Lung (tissue), 16 donors: ENCODE data around the gene EHD3. TPM values are rescaled to one million over a fixed set of nuclear protein-coding genes. Genes with fewer than 3 reads are reported as not detected.

ENCODE experiments used
- ATAC-seq: fragments of 200-7000 bp; cut with Tn5 transposase; one replicate; pipeline ENCODE4 v1.9.1; 2020; ENCODE audit warnings: moderate number of reproducible peaks; ENCODE audit not compliant: insufficient read depth, low FRiP score
- DNase-seq, 3 donors: peaks; one replicate each; pipeline ENCODE4 v3.0.0-alpha.2; 2013 to 2017
- H3K27ac ChIP-seq, 2 donors: one replicate each; pipeline ENCODE4 v1.5.1; 2013; ENCODE audit warnings: mild to moderate bottlenecking in 2 of 2, moderate library complexity in 2 of 2, control low read depth in 1 of 2, inconsistent platforms in 1 of 2, low read depth in 1 of 2, low read length in 1 of 2
- H3K27me3 ChIP-seq, 3 donors: one replicate each; pipeline ENCODE4 v1.5.1; 2013; ENCODE audit warnings: low read length in 2 of 3; ENCODE audit not compliant: control insufficient read depth in 3 of 3, insufficient read depth in 3 of 3
- H3K36me3 ChIP-seq, 4 donors: one replicate each; pipeline ENCODE4 v1.5.1; 2013; ENCODE audit warnings: low read length in 4 of 4, mild to moderate bottlenecking in 1 of 4, moderate library complexity in 1 of 4; ENCODE audit not compliant: control insufficient read depth in 4 of 4, insufficient read depth in 4 of 4
- H3K4me1 ChIP-seq, 5 donors: one replicate each; pipeline ENCODE4 v1.5.1; 2013; ENCODE audit warnings: low read length in 5 of 5, mild to moderate bottlenecking in 2 of 5, moderate library complexity in 1 of 5; ENCODE audit not compliant: control insufficient read depth in 5 of 5, insufficient read depth in 5 of 5
- H3K4me3 ChIP-seq: one replicate; pipeline ENCODE4 v1.5.1; 2013; ENCODE audit warnings: mild to moderate bottlenecking, control low read depth, moderate library complexity
- H3K9ac ChIP-seq, 2 donors: one replicate each; pipeline ENCODE4 v1.5.1; 2013; ENCODE audit warnings: low read length in 2 of 2, control low read depth in 1 of 2; ENCODE audit not compliant: insufficient read depth in 1 of 2
- H3K9me3 ChIP-seq, 4 donors: one replicate each; pipeline ENCODE4 v1.5.1; 2013; ENCODE audit warnings: low read length in 3 of 4, mild to moderate bottlenecking in 1 of 4, moderate library complexity in 1 of 4; ENCODE audit not compliant: control insufficient read depth in 4 of 4, insufficient read depth in 3 of 4
- WGBS, 2 donors: extraction: QIAGEN DNeasy Blood & Tissue Kit; methylation state at CpG; one replicate each; pipeline ENCODE4 v1.1.7; 2013; 5-methylcytosine and 5-hydroxymethylcytosine counted together
- long read RNA-seq, 5 donors: transcript quantifications; one replicate each; lab custom pipeline, GENCODE V29; 2026
- polyA plus RNA-seq, 2 donors: library from polyadenylated mRNA; stranded (reverse); fragments of 200-250 nt; gene quantifications; one replicate each; pipeline ENCODE4 v1.2.1, GENCODE V29; 2013
- total RNA-seq, 2 donors: library from RNA; depleted of rRNA in 1 of 2; stranded (reverse); fragments of >200 nt in 1 of 2; gene quantifications; one replicate each; pipeline ENCODE4 v1.2.1, GENCODE V29; 2014 to 2021
- TF ChIP-seq, protein P1 (sequence below): IDR thresholded peaks from 2 replicates; pipeline ENCODE4 v1.5.1; 2012; ENCODE audit warnings: mild to moderate bottlenecking; ENCODE audit errors: control extremely low read depth, extremely low read depth
- donor health status: control.
- donor health status: control.
- donor health status: Bipolar disorder and iron deficiency.
- donor health status: healthy.
- donor health status: DM: yes; HTN: yes; CAD: no.

EHD3 gene
- total RNA-seq (1 to 10 TPM; 5.8 to 9.5 TPM), polyA plus RNA-seq (1 to 10 TPM; 1.5 to 4.3 TPM)
- long read RNA-seq, donor 1, full-length matches to known transcripts = 7 of 13 reads
- long read RNA-seq, donor 1, partial matches to known transcripts = 6 of 13 reads
- long read RNA-seq, donor 1, other reads (novel, unspliced or antisense) = 0 of 13 reads
- long read RNA-seq, donor 2, full-length matches to known transcripts = 3 of 3 reads
- long read RNA-seq, donor 2, partial matches to known transcripts = 0 of 3 reads
- long read RNA-seq, donor 2, other reads (novel, unspliced or antisense) = 0 of 3 reads
- long read RNA-seq, donor 3, full-length matches to known transcripts = 1 of 1 reads
- long read RNA-seq, donor 3, partial matches to known transcripts = 0 of 1 reads
- long read RNA-seq, donor 3, other reads (novel, unspliced or antisense) = 0 of 1 reads
- long read RNA-seq, donor 4, full-length matches to known transcripts = 1 of 1 reads
- long read RNA-seq, donor 4, partial matches to known transcripts = 0 of 1 reads
- long read RNA-seq, donor 4, other reads (novel, unspliced or antisense) = 0 of 1 reads
- long read RNA-seq, donor 5, full-length matches to known transcripts = 3 of 3 reads
- long read RNA-seq, donor 5, partial matches to known transcripts = 0 of 3 reads
- long read RNA-seq, donor 5, other reads (novel, unspliced or antisense) = 0 of 3 reads

DNA sequence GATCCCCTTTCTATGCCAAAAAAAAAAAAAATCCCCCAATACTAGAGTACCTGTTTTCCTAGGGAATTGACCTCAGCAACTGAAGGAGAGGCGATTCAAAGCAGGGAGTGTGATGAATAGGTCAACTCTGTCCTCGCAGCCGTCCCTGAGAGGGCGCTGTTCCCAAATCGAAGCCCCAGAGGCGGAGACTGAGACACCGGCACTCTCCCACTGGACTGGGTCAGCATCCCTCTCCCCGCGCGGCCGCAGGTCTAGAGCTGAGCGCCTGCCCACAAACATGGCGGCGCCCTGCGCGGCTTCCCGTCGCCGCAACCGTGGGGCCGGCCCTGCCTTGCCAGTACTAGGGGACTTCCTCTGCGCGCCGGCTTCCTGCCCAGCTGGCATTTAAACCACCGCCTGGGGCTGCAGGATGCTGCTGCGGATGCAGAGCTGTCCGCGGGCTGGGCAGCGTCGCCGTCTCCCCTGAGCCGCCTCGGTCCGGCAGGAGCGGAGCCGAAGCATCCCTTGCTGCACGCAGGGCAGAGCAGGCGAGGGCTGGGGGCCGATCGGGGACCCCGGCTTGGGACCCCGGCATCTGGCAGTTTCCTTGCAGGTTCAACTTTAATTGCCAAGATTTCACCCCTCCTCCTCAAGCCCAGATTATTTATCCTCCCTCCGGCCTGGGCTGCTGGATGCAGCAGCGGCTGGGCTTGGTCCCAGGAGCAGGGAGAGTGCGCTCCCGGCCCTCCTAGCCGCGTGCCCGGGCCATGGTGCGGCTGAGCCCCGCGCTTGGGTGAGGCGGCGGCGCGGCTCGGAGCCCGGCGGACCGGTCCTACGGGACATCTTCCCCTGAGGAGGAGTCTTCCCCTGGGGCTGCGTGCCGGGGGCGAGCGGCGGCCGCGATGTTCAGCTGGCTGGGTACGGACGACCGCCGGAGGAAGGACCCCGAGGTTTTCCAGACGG lies at the start of gene EHD3:
Gene EHD3, plus strand, starts transcription at position 412 of the 942 bp plus-strand sequence. Its CDS starts 470 bp downstream, at position 882.
- ATAC-seq (peak; percentile 92), DNase-seq (peak; percentile 92 to 94 (median 93))
- H3K27me3 ChIP-seq = no peaks in the 10 kb centered on the region
- peak within 1 kb of the TSS in 1 of 2 donors; percentile 37 for H3K9ac ChIP-seq
- 3% methylated on average over 71 to 74 of the region's 74 CpGs for WGBS, 2 donors
- TF ChIP-seq, protein P1, sequence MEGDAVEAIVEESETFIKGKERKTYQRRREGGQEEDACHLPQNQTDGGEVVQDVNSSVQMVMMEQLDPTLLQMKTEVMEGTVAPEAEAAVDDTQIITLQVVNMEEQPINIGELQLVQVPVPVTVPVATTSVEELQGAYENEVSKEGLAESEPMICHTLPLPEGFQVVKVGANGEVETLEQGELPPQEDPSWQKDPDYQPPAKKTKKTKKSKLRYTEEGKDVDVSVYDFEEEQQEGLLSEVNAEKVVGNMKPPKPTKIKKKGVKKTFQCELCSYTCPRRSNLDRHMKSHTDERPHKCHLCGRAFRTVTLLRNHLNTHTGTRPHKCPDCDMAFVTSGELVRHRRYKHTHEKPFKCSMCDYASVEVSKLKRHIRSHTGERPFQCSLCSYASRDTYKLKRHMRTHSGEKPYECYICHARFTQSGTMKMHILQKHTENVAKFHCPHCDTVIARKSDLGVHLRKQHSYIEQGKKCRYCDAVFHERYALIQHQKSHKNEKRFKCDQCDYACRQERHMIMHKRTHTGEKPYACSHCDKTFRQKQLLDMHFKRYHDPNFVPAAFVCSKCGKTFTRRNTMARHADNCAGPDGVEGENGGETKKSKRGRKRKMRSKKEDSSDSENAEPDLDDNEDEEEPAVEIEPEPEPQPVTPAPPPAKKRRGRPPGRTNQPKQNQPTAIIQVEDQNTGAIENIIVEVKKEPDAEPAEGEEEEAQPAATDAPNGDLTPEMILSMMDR = peak; percentile 13
- peaks cover 3 to 32% (median 8%) of the 10 kb centered on the region in 5 donors for H3K4me1 ChIP-seq
- H3K9me3 ChIP-seq = no peaks in the 10 kb centered on the region
- peak within 1 kb of the TSS; percentile 66 to 78 for H3K27ac ChIP-seq
- peak within 1 kb of the TSS; percentile 56 for H3K4me3 ChIP-seq
- no peaks in the 10 kb centered on the region for H3K36me3 ChIP-seq

DNA sequence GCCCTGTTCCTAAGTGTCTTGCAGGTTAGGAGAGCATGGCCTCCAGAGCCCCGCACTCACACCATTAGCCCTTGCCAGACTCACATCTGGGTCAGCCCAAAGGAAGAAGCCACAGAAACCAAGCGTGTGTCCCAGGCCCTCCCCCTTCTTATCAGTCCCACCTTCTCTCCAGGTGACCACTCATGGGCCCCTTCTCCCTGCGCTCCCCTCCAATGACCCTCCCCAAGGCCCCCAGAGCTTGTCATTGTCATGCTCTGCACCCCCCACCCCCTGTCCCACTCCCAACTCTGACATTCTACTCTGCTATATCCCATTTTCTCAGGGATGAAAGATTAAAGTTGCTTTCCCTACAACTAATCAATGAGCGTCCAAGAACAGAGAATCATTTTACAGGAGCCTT lies 46.8 kb upstream of the EHD3 start:
- H3K36me3 ChIP-seq = no peaks in the 10 kb centered on the region
- ATAC-seq (no peak), DNase-seq (no peak)
- no peak overlapping the region for H3K4me3 ChIP-seq
- no peaks in the 10 kb centered on the region for H3K9me3 ChIP-seq
- 88 to 93% methylated on average over 3 to 4 of the region's 4 CpGs for WGBS, 2 donors
- H3K9ac ChIP-seq = no peak overlapping the region
- no peak overlapping the region for H3K27ac ChIP-seq
- H3K27me3 ChIP-seq = peaks cover 0 to 7% (median 5%) of the 10 kb centered on the region in 3 donors
- TF ChIP-seq, protein P1 = no peak
- no peaks in the 10 kb centered on the region for H3K4me1 ChIP-seq

DNA sequence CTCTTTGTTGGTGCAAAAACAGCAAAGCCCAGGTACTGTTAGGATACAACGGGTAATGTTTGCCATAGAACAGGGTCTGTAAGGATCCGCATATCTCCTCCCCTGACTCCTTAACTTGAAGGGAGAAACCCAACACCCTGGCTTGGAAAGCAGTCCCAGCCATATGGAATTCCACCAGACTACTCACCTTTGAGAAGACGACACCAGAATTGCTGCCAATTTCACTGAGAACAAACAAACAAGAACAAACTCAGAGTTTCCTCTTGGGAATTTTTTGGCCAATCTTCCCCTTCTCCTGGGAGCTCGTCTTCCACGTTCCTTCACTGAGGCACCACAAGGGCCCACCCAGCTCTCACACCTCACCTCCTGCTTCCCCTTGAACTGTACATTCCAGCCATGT lies 45.8 kb upstream of the EHD3 start:
- TF ChIP-seq, protein P1 = no peak
- ATAC-seq = no peak
- Histone ChIP-seq H3K4me3 (no peak overlapping the region), H3K27ac (no peak overlapping the region), H3K9ac (no peak overlapping the region), H3K4me1 (no peaks in the 10 kb centered on the region), H3K27me3 (peaks cover 0 to 7% (median 5%) of the 10 kb centered on the region in 3 donors), H3K9me3 (no peaks in the 10 kb centered on the region), H3K36me3 (no peaks in the 10 kb centered on the region)
- 63 to 76% methylated on average over 5 of the region's 5 CpGs for WGBS, 2 donors
- DNase-seq = no peak
